DOHH2 (cell line): ENCODE data around the gene SMIM22.

Experiments
- EZH2phosphoT487 ChIP-seq: fragments of 200-600 bp; sonication (generic); IDR thresholded peaks from 2 replicates; pipeline ENCODE4 v1.6.1; 2017; ENCODE audit warnings: borderline replicate concordance, mild to moderate bottlenecking, antibody characterized with exemption, low read length, moderate library complexity, mixed read lengths
- TF ChIP-seq, protein P1 (sequence below): fragments of 200-600 bp; sonication (generic); IDR thresholded peaks from one replicate; pipeline ENCODE4 v1.5.1; 2014; ENCODE audit warnings: antibody characterized with exemption, mild to moderate bottlenecking, low read depth, low read length; ENCODE audit not compliant: poor library complexity, severe bottlenecking

DNA sequence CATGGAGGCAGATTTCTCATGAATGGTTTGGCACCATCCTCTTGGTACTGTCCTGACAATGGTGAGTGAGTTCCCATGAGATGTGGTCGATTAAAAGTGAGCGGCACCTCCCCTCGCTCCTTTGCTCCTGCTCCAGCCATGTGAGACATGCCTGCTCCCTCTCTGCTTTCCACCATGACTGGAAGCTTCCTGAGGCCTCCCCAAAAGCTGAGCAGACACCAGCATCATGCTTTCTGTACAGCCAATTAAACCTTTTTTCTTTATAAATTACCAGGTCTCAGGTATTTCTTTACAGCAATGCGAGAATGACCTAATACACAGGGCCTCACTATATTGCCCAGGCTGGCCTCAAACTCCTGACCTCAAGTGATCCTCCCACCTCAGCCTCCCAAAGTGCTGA is 40.3 kb upstream of the SMIM22 start:
- TF ChIP-seq, protein P1, sequence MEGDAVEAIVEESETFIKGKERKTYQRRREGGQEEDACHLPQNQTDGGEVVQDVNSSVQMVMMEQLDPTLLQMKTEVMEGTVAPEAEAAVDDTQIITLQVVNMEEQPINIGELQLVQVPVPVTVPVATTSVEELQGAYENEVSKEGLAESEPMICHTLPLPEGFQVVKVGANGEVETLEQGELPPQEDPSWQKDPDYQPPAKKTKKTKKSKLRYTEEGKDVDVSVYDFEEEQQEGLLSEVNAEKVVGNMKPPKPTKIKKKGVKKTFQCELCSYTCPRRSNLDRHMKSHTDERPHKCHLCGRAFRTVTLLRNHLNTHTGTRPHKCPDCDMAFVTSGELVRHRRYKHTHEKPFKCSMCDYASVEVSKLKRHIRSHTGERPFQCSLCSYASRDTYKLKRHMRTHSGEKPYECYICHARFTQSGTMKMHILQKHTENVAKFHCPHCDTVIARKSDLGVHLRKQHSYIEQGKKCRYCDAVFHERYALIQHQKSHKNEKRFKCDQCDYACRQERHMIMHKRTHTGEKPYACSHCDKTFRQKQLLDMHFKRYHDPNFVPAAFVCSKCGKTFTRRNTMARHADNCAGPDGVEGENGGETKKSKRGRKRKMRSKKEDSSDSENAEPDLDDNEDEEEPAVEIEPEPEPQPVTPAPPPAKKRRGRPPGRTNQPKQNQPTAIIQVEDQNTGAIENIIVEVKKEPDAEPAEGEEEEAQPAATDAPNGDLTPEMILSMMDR: no peak
- TF ChIP-seq EZH2phosphoT487: no peak
